Measurements from ENCODE around the gene NUTM2D.
"Not testable (repeated sequence)": the region's sequence is repeated elsewhere in the genome, so short reads cannot be mapped to it uniquely, and the experiment has no call there.

NUTM2D gene

GRCh38 chr10:87357444-87357843 lies at the start of gene NUTM2D:
TSS of gene NUTM2D (plus strand) at chr10:87357744. CDS start at chr10:87358266, 522 bp downstream.
- in situ Hi-C loops (cut with HindIII; ENCODE audit: low pct_ligation_motif_present, low pct_unique_long_range_greater_than_20kb, low sequenced_read_pairs); DNase-seq: not testable (repeated sequence)

GRCh38 chr10:87308702-87309101 lies 48.8 kb upstream of the NUTM2D start:
- DNase-seq; in situ Hi-C loops (cut with HindIII; ENCODE audit: low pct_ligation_motif_present, low pct_unique_long_range_greater_than_20kb, low sequenced_read_pairs): not testable (repeated sequence)

- DNase-seq; in situ Hi-C loops (cut with HindIII; ENCODE audit: low pct_ligation_motif_present, low pct_unique_long_range_greater_than_20kb, low sequenced_read_pairs): not testable (repeated sequence)
Measured at GRCh38 chr10:87309657-87310056, 47.9 kb upstream of the NUTM2D start.

GRCh38 chr10:87311521-87311920 lies 46.0 kb upstream of the NUTM2D start:
- in situ Hi-C loops (cut with HindIII; ENCODE audit: low pct_ligation_motif_present, low pct_unique_long_range_greater_than_20kb, low sequenced_read_pairs); DNase-seq: not testable (repeated sequence)

- in situ Hi-C loops (cut with HindIII; ENCODE audit: low pct_ligation_motif_present, low pct_unique_long_range_greater_than_20kb, low sequenced_read_pairs); DNase-seq: not testable (repeated sequence)
Measured at GRCh38 chr10:87313649-87314359, 43.7 kb upstream of the NUTM2D start.

GRCh38 chr10:87314360-87314973 lies 43.1 kb upstream of the NUTM2D start:
- in situ Hi-C loops (cut with HindIII; ENCODE audit: low pct_ligation_motif_present, low pct_unique_long_range_greater_than_20kb, low sequenced_read_pairs); DNase-seq: not testable (repeated sequence)

- DNase-seq; in situ Hi-C loops (cut with HindIII; ENCODE audit: low pct_ligation_motif_present, low pct_unique_long_range_greater_than_20kb, low sequenced_read_pairs): not testable (repeated sequence)
Measured at GRCh38 chr10:87321505-87321904, 36.0 kb upstream of the NUTM2D start.

- DNase-seq; in situ Hi-C loops (cut with HindIII; ENCODE audit: low pct_ligation_motif_present, low pct_unique_long_range_greater_than_20kb, low sequenced_read_pairs): not testable (repeated sequence)
Measured at GRCh38 chr10:87324559-87324958, 33.0 kb upstream of the NUTM2D start.

GRCh38 chr10:87327958-87328357 lies 29.6 kb upstream of the NUTM2D start:
- in situ Hi-C loops (cut with HindIII; ENCODE audit: low pct_ligation_motif_present, low pct_unique_long_range_greater_than_20kb, low sequenced_read_pairs), result not testable (repeated sequence)
- DNase-seq, result peak; percentile 26

GRCh38 chr10:87329131-87329530 lies 28.4 kb upstream of the NUTM2D start:
- DNase-seq; in situ Hi-C loops (cut with HindIII; ENCODE audit: low pct_ligation_motif_present, low pct_unique_long_range_greater_than_20kb, low sequenced_read_pairs): not testable (repeated sequence)

GRCh38 chr10:87332687-87333086 lies 24.9 kb upstream of the NUTM2D start:
- in situ Hi-C loops (cut with HindIII; ENCODE audit: low pct_ligation_motif_present, low pct_unique_long_range_greater_than_20kb, low sequenced_read_pairs); DNase-seq: not testable (repeated sequence)

- DNase-seq; in situ Hi-C loops (cut with HindIII; ENCODE audit: low pct_ligation_motif_present, low pct_unique_long_range_greater_than_20kb, low sequenced_read_pairs): not testable (repeated sequence)
Measured at GRCh38 chr10:87340411-87340810, 17.1 kb upstream of the NUTM2D start.

GRCh38 chr10:87341546-87342142 lies 15.9 kb upstream of the NUTM2D start:
- not testable (repeated sequence) for DNase-seq

GRCh38 chr10:87342249-87342710 lies 15.3 kb upstream of the NUTM2D start:
- in situ Hi-C loops (cut with HindIII; ENCODE audit: low pct_ligation_motif_present, low pct_unique_long_range_greater_than_20kb, low sequenced_read_pairs), result not testable (repeated sequence)

More at GRCh38 chr10:87341546-87342142, 15.9 kb upstream of the NUTM2D start:
- in situ Hi-C loops (cut with HindIII; ENCODE audit: low pct_ligation_motif_present, low pct_unique_long_range_greater_than_20kb, low sequenced_read_pairs), result not testable (repeated sequence)

GRCh38 chr10:87342711-87343258 lies 14.8 kb upstream of the NUTM2D start:
- in situ Hi-C loops (cut with HindIII; ENCODE audit: low pct_ligation_motif_present, low pct_unique_long_range_greater_than_20kb, low sequenced_read_pairs), result not testable (repeated sequence)
- peak; percentile 85 for DNase-seq

More at GRCh38 chr10:87342249-87342710, 15.3 kb upstream of the NUTM2D start:
- DNase-seq, result peak; percentile 83

GRCh38 chr10:87345743-87346142 lies 11.8 kb upstream of the NUTM2D start:
- DNase-seq; in situ Hi-C loops (cut with HindIII; ENCODE audit: low pct_ligation_motif_present, low pct_unique_long_range_greater_than_20kb, low sequenced_read_pairs): not testable (repeated sequence)

GRCh38 chr10:87350161-87350560 lies 7.4 kb upstream of the NUTM2D start:
- in situ Hi-C loops (cut with HindIII; ENCODE audit: low pct_ligation_motif_present, low pct_unique_long_range_greater_than_20kb, low sequenced_read_pairs); DNase-seq: not testable (repeated sequence)

GRCh38 chr10:87352825-87353224 lies 4.7 kb upstream of the NUTM2D start:
- DNase-seq; in situ Hi-C loops (cut with HindIII; ENCODE audit: low pct_ligation_motif_present, low pct_unique_long_range_greater_than_20kb, low sequenced_read_pairs): not testable (repeated sequence)

GRCh38 chr10:87355110-87355509 lies 2.4 kb upstream of the NUTM2D start:
- in situ Hi-C loops (cut with HindIII; ENCODE audit: low pct_ligation_motif_present, low pct_unique_long_range_greater_than_20kb, low sequenced_read_pairs), result not testable (repeated sequence)

More at GRCh38 chr10:87355110-87355509, 2.4 kb upstream of the NUTM2D start:
- DNase-seq, result not testable (repeated sequence)
